NCI-H2196 (cell line): ENCODE data around the gene RINL.

ENCODE experiments used
- DNase-seq: peaks from one replicate; lab custom pipeline; 2025; ENCODE audit not compliant: unreplicated experiment; lab: John Stamatoyannopoulos, UW

The RINL gene

DNA sequence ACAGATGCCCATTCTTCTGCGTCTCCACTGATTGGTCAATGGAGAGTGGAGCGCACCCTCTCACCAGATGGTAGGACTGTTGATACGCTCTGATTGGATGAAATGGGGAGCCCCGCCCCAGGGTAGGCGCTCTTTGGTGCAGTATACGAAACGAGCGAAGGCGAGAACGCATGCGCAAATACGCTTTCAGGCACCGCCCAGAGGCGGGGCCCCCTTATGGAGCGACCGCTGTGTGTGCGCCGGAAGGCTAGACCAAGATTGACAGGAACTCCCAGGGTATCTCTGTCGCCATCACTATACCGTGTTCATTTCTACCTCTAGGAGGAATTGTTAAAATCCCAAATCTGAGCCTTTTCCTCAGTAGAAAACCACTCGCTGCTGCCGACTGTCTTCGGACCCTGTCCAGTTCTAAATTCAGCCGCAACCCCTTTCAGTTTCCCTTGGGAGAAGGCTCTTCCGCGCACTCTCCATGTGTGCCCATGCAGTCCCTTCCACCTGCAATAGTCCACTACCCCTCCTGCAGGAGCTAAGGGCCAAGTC lies 27.6 kb downstream of the RINL start:
- peak; percentile 52 for DNase-seq

DNA sequence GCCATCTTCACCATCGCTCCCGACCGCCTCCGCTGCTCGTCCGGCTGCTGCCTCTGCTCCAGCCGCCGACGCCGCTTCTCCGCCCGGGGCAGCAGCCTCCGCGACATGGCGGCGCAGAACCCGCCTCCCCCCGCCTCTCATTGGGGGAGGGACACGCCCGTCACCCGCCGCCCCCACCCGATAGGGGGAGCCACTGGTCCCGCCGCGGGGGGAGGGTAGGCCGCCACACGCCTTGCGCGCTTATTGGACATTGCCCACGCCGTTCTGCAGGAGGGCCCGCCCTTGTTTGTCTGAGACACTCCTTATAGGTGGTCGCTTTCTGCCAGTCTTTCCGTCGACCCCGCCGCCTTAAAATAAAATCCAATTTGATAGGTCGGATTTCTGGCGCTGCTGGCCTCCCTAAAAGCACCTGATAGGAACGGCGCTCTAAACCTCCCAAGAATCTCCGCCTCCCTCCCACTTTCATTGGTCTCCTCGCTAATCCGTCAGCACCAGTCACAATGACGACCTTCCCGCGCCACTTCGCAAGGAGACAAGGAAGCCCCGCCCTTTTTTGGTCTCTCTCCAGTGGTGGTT lies 28.1 kb downstream of the RINL start, which contains the start of gene HNRNPL:
HNRNPL (minus strand) TSS at position 127 of the 576 bp plus-strand sequence; CDS start at position 107, 20 bp downstream.
- peak; percentile 100 for DNase-seq

DNA sequence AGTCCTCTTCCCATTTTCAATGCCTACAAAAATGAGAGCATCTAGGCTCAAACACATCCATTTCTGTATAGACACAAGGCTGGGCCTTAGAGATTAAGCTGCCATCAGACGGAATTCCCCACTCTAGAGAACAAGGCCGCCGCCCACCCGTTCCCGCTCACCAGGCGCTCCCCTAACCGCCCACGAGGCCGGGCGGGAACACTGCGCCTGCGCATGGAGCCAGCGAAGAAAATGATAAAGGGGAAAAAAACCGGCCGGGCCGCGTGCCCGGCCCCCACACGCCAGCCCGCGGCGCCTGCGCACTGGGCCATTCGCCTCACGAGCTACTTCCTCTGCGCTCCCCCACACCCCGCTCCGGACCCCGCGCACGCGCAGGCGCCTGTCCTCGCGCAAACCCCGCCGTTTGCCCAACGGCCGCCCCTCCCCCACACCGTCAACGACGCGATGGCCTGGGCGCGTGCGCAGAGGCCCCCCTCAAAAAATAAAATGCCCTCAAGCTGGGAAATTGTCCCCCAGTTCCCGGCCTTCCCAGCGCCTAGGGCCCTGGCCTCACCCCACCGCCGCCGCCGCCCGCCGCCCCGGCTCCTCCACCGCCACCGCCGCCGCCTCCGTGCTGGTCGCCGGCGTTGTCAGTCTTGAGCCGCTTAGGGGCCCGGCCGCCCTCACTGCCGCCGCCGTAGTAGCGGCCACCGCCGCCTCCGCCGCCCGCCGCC lies 28.8 kb downstream of the RINL start:
- peak; percentile 98 for DNase-seq

DNA sequence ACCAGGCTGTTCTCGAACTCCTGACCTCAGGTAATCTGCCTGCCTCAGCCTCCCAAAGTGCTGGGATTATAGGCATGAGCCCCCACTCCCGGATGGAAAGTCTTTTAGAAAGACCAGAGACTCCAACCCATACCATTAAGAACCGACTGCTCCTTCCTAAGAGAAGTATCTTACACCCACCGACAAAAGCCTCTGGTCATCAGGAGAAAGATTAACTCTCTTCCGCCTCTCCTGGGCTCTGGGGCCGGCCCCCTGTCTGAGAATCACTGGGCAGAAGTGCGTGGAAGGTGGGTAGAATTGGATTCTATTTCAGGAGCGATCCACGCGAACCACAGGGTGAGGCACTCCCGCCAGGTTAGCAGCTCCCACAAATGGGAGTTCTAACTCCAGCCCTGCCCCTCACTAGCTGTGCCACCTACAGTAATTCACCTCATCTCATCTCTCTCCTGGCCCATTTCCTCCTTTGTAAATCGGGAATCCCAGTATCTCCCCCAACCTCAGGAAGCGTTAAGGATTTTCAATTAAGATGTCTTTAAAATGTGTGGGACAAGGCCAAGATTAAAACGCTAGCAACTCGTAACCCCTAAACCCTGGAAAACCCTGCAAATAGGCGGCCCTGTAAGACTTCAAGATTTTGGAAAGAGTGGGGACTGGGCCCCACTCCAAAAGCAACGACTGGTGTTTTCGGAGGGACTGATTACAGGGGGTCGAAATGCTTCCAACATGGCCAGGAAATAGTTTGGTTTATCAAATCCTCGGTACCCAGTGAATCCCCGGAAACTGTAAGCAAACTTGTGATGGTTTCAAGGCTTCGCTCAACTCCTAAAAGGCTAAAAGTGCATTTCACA lies 29.6 kb downstream of the RINL start:
- no peak for DNase-seq

DNA sequence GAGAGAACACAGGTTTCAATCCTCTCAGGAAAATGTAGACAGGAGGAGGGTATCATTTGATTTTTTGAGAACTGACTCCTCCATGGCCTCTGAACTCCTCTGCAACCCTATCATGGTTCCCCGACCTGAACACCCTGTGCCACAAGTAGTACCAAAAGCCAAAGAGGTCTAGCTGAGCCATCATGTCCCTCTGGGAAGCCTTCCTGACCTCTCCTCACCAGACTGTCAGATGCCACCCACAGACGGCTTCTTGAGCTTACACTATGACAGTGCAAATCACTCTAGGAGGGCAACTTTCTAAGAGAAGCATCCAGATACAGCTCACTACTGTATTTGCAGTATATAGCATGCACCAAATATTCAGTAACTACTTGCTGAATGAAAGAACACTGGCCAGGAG lies 32.0 kb downstream of the RINL start:
- DNase-seq: no peak

DNA sequence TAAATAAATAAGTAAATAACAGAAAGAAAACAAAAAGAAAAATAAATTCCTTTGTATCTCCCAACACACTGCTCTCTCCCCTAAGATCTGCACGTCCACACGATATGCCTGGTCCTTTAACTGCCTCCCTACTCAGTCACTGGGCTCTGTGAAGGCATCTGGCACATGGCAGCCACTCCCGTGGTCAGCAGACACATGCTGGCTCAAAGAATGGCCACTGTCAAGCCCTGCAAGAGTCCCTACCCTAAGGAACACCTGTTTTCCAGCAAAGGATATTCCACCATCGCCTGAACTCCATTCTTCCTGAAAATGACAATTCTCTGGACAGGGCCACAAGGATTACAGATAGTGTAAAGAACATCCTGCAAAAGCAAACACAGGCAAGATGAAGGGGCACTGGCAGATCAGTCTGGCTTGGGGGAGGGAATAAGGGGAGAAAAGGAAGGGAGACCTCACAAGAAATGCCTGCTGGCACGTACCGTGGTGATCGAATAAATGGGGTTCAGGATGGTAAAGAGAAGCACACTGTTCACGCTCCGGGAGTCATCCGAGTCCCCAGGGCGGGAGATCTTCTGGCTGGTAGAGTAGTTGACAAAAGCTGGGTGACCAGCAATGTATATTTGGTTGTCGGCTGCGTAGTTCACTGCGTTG lies 32.6 kb downstream of the RINL start:
- no peak for DNase-seq

DNA sequence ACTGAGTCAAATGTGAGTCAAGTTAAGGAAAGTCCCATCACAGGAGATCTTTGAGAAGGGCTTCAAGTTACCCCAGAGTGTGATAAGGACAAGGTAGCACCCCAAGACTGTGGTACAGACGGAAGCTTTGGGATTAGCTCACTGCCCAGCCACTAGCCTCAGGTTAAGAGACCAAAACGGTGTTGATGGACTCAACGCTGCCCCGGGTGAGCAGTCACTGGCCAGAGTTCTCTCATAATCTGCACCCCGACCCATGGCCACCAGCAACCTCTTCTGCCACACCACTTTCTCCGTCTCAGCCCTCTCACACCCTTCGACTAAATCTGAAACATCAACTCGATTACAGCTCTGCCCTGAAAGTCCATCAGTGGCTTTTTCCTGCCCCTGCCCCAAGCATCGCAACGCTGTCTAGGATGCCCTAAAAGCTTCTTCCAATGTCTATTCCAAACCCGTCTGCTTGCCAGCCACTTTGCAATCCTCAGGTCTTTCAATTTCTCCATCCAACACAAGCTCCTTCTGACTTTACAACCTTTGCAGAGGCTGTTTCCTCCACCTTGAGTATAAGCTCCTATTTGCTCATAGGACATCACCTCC lies 33.9 kb downstream of the RINL start:
- DNase-seq: no peak

DNA sequence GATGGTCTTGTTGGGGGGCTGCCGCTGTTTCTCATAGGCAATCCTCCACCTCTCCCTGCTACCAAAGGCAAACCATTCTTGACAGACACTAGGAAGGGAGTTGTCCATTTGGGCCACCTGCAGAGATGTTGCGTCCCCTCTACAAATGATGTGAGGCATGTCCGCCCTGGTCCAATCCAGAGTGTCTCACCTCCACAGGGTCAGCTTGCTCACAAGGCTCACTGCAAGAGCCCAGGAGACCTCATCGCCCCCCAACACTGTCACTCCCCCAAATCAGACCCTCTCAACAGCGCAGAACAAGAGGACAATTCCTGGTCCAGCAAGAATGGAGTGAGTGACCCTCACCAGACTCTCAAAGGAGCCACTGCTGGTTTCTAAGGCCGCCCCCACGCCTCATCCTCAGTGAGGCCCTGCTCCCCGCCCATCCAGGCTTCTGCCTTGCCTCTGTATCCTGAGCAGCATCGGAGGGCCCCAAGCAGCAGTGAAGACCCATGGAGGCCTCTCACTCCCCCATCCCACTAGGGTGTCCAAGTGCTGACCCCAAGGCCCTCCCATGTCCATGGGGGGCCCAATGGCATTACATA lies 34.8 kb downstream of the RINL start:
- DNase-seq: no peak

DNA sequence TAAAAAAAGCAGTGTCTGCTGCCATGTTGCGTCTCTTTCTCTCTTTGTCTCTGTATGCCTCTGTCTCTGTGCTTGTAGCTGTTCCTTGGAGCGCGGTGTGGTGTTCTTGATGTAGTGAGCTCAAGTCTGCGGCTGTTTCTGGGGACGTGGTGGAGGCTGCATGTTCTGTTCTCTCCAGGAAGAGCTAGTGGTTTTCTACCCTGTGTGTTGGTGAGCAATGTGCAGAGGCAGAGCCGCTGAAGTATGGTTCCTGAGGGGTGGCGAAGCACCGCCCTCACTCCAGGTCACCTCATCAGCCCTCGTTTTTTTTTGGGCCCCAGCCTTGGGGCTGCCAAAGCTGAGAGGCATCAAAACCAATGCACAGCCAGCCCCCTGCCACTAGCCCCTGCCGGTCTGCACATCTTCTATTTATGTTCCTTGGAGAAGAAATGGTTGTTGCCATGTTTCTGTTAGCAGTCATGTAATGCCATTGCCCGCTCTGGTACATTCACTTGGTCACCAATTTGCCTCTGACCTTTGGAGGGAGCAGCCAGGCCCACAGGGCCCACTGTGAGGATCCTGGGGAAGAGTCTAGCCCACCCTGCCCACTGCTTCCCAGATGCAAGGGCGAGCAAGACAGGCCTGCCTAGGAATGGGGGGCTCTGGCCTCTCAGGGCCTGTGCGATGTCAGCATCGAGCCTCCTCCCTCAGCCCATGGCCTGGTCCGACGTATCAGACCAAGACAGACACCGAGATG lies 35.5 kb downstream of the RINL start:
- DNase-seq: no peak

DNA sequence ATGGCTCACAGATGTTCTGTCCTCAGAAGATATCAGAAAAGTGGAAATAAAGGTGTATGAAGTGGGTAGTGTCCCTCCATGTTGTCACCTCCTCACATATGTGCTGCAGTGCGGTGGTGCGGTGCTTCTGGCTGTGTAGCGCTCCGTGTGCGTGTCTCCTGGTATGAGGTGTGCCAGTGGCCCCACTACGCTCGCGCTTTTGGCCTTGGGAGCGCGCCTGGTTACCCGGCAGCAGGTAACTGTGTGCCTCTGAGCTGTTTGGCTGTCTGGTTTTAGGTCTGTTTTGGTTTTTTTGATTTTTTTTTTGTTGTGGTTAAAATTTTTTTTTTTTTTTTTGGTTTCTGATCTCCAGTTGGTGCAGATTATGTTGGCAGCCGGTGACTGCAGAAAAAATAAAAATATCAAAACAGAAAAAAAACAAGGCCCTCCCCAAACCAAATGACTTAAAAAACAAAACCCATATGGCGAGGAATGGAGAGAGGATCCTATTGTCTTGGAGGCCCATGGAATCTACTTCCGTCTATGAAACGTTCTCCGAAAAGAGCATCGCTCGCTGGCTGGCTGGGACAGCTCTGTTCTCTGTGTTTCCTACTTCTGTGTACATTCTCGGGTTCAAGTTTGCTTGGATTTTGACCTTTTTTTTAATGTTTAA lies 36.2 kb downstream of the RINL start:
- DNase-seq: no peak

DNA sequence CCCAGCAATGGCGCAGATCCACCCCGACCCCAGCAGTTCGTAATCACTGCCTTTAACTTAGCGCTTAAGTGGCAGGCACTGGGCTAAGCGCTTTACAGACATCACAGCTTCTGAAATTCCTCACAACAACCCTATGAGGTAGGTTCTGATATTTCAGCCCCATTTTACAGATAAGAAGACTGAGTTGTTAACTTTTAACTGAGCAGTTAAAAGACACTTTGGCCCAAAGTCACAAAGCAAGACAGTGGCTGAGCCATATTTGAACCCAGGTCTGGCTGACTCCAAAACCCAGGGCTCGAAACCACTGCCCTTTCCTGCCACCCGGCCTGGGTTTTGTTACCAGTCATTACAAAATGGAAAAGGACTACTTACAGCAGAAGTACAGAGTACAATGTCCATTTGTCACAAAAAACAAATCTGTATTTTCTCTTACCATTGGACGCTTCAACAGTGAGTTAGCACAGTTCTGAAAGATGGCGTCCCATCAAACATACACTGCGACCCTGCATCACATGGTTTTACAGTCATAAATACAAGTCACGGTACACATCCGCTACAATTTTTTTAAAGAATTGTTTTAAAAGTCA lies 36.8 kb downstream of the RINL start:
- no peak for DNase-seq

DNA sequence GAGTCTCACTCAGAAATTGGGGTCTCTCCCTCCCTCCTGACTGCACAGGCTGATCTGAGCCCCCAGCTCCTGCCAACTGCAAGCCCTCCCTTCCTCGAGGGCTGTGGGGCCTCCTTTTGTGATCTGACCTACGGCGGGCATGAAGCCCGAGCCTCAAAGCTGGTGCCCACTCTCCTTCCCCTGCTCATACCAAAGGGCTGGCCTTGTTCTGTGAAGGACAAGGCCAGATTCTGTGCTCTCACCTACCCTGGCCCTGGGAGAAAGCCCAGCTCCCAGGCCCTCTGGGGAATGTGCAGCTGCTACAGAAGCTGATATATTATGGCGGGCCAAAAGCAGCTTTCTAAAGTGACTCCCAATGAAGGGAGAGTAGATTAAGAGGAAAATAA lies 37.5 kb downstream of the RINL start:
- DNase-seq: no peak

DNA sequence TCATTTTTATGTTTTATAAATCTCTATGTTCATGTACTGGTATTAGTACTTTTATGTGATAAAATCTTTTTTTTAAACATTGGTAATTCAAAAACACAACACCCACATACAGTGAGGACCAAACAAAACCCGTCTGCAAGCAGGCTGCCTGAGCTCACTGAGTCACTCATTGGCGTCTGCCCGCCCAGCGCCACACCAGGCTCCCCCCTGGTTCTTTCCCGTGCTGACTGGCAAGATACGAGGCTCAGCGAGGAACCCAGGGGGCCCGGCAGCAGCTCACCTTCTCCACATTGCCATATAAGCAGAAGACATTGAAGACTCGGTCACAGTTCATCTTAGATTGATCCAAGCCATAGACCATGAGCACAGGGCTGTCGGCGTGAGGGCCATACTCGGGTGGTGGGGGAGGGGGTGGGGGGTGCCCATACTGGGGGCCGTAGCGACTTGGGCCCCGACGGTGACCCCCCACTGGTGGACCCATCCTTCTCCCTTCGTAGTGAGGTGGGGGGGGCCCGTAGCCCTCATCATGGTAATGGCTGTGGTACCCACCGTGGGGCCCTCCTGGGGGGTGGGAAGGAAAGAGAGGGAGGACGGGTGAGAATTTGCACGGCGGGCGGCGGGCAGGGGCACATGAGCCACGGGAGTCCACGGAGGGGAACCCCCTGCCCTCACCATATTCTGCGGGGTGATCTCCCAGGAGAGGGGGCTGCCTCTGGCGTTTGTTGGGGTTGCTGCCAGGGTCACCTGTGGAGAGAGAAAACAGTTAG lies 38.1 kb downstream of the RINL start:
- no peak for DNase-seq

DNA sequence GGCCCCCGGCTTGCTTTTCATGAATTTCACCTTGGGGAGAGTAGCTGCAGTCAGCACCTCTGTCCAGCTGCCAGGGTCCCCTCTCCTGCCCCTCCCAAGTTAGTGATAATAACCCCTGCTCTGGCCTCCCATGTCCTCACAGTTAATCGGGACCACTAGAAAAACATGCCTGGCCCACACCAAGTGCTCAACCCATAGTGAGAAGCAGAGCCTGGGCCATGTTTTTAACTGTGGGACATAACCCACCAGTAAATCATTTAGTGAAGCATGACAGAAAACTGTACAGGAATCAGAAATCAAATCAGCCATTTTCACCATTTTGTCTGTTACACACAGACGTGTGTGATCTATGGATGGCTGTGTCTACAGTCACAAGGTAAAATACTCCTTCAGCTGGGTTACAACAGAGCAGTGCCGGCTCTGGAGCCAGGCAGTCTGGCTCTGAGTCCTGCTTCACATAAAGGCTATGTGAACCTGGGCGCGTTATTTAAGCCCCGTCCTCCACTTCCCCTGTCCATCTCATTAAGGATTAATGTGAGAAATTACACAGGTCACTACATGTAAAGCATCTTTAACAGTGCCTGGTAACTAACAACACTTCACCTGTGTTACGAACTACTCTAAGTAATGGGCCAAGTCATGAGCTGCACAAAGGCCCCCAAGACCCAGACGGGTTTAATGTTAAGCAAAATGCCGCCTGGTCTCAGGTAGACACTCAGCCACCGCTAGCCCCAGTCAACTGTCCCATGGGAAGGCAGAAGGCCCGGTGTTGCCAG lies 38.9 kb downstream of the RINL start:
- no peak for DNase-seq

DNA sequence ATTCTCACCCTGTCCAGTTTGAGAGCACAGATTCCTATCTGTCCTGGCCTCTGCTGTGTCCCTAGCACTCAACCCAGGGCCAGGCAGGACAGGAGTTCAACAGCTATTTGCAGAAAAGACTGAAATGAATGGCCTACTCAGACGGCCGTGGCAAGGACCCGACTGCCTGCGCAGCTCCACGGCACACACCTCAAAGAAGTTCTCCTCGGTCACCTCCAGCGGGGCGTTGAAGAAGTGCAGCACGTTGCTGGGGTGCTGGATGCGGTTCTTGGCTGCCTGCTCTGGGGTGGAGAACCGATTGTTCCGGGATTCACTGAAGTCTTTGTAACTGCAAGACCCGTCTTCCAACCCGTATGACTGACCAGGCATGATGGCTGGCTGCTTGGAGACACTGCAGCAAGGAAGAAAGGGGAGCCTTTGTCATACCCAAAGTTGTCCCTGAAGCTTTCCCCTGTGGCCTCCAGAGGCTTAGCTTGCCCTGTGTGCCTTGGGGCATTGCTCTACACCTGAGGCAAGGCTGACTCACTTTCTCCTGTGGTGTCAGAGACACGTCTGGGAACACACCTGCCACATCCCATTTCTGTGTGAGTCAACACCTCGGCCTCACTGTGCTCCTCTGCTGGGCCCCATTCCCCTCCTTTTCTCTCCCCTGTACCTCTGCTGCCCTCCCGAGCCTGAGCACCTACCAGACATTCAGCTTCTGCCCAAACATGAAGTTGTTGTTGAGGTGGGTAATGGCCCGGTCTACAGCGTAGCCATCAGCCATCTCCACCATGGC lies 39.7 kb downstream of the RINL start:
- no peak for DNase-seq

DNA sequence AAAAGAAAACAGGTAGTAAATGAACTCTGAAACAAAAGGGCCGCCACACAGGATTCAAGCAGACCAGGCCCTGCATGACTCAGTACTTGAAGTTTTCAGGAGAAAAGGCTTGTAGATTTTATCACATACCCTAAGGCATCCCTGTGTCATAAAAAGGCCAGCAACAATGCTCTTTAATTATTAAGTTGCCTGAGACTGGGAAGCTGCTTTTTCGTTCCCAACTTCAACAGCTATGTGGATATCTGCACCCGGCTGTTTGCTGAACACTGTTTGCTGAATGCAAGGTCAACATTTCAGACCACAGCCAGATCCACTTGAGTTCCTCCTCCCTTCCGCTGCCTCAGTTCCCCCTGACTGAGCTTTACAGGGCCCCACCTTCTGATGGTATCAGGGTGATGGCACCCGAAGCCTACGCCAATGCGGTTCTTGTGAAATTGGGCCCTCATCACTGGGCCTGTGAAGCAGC lies 40.4 kb downstream of the RINL start:
- peak; percentile 46 for DNase-seq
